Urinary bladder (tissue), 4 donors: ENCODE measurements around the gene CLIP4. TPM values are rescaled to one million over a fixed set of nuclear protein-coding genes. Genes with fewer than 3 reads are reported as not detected.

Experiments
- DNase-seq: peaks from one replicate; pipeline ENCODE4 v3.0.0-alpha.2; 2015; ENCODE audit errors: extremely low spot score
- H3K27ac ChIP-seq: one replicate; pipeline ENCODE4 v1.5.1; 2013; ENCODE audit warnings: low read depth, mild to moderate bottlenecking, moderate library complexity
- H3K36me3 ChIP-seq: one replicate; pipeline ENCODE4 v1.6.1; 2013; ENCODE audit warnings: mild to moderate bottlenecking, moderate library complexity; ENCODE audit not compliant: insufficient read depth
- H3K4me1 ChIP-seq: one replicate; pipeline ENCODE4 v1.6.1; 2013; ENCODE audit warnings: mild to moderate bottlenecking, moderate library complexity; ENCODE audit not compliant: insufficient read depth
- H3K4me3 ChIP-seq: one replicate; pipeline ENCODE4 v1.5.1; 2013; ENCODE audit warnings: low read depth, low read length
- WGBS: extraction: QIAGEN DNeasy Blood & Tissue Kit; methylation state at CpG from one replicate; pipeline ENCODE4 v1.1.7; 2013; 5-methylcytosine and 5-hydroxymethylcytosine counted together
- polyA plus RNA-seq: library from polyadenylated mRNA; stranded (reverse); fragments of 200-250 nt; gene quantifications from one replicate; pipeline ENCODE4 v1.2.3, GENCODE V29; 2013
- total RNA-seq: library from RNA; depleted of rRNA; stranded (reverse); fragments of >200 nt; gene quantifications from one replicate; pipeline ENCODE4 v1.2.3, GENCODE V29; 2014
- donor health status: healthy with polysubstance abuse.
- donor health status: healthy.

The CLIP4 gene
- total and polyA plus RNA-seq, 2 donors = 39.8 to 58.1 TPM

DNA sequence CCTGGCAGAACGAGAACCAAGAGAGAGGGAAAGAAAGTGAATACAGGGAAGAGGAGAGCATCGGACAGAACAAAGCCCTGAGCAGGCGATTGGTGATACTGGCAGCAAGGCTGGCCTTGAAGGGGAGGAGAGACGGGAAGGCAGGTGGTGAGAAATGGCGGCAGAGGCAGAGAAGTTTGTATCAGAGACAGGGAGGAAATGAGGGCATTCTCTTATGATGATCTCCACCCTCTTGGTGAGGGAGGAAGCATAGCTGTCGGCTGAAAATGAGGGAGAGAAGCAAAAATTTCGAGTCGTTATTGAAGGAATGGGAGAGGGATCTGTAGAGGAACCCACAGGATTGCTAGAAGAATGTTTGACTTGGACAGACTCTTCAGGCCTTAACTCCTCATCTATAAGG is 80.6 kb downstream of the CLIP4 start:
- no peaks in the 10 kb centered on the region for H3K36me3 ChIP-seq

DNA sequence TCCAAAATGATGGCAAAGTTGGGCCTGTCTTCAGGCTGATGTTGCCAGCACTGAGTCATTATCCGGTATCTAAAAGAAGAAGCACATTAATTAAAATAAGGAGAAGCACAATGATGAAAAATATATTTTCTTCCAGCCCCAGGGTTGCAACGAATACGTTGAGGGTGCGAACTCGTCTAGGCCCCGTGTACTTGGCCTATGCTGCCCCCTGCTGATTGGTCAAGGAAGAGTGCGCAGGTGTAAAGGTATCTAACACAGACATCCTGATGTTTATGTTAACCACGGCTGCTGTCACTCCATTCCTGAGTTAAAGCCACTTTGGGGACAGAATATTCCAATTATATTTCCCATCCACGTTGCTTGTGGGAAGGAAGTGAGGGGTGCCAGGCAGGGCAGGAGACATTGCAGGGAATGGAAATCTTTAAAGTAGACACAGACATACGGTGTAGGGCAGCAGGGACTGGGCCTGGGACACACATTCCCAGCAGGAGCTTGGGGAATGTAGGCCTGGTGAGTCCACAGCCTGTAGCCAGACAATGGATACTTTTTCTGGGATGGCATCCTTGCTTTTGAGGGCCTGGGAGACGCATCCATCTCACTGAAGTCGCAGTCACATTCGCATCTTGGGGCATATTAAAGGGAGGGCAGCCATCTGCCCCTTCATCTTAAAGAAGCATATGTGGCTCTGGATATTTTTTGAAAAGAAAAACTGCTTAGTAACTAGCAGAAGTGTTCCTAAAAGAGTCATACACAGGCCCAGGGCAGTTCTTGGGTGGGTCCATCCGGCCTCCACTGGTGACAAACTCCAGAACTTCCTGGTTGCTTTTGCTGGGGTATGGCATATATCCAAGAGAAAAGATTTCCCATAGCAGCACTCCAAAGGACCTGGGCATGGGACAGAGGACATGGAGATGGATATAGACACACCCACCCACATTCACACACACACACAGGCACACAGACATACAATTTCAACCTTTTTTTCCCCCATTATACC is 81.9 kb downstream of the CLIP4 start:
- DNase-seq = peak; percentile 18
- 32% methylated on average over 14 of the region's 14 CpGs for WGBS
- H3K4me3 ChIP-seq = no peak overlapping the region
- no peaks in the 10 kb centered on the region for H3K4me1 ChIP-seq
- no peaks in the 10 kb centered on the region for H3K36me3 ChIP-seq
- no peak overlapping the region for H3K27ac ChIP-seq

More for the DNA sequence above, 80.6 kb downstream of the CLIP4 start:
- no peaks in the 10 kb centered on the region for H3K4me1 ChIP-seq
- no peak for DNase-seq
- H3K27ac ChIP-seq = no peak overlapping the region
- H3K4me3 ChIP-seq = no peak overlapping the region
- WGBS = 80% methylated on average over 8 of the region's 8 CpGs

DNA sequence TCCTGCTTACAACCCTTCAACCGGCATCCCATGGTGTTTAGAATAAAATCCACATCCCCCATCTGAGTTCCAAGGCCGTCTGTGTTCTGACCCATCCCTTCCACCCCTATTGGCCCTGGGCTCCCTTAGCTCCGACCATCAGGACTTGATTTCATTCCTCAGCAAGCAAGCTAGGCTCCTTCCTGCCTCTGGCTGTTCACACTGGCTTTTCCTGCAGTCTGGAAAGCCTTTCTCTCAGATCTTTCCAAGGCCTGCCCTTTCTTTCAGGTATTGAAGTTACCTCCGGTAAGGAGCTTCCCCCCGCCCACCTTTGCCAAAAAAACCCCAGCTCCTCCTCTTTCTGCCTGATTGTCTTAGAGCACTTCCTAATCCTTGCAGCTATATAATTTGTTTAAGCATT is 86.8 kb downstream of the CLIP4 start:
- H3K4me1 ChIP-seq = no peaks in the 10 kb centered on the region
- no peaks in the 10 kb centered on the region for H3K36me3 ChIP-seq
- DNase-seq = no peak
- 48% methylated on average over 5 of the region's 5 CpGs for WGBS
- H3K4me3 ChIP-seq = no peak overlapping the region
- H3K27ac ChIP-seq = no peak overlapping the region

DNA sequence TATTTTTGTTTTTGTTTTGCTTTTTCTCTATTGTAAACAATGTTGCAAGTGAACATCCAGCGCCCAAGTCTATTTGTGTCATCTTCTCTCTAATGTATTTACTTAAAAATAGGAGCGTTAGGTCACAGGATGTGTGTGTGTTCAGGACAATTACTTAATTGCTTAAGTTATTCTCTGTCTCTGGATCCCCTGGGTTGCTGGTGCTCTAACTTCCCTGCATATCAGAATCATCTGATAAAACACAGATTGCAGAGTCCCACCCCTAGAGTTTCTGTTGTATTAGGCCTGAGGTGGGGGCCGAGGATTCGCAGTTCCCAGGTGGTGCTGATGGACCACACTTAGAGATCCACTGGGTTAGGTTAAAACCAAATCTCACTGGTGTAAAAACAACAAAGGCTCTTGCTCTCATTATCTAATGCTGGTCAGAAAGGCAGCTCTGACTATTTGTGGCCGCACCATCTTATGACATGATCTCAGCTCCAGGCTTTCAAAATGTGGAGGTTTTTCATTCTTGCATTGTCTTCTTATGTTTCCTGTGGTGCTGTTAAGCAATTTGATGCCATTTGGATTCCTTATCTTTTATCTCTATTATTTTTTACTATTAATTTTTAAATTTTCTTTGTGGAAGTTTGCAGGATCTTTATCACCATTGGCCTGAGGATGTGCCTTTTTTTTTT is 87.7 kb downstream of the CLIP4 start:
- H3K27ac ChIP-seq = no peak overlapping the region
- DNase-seq = no peak
- H3K4me3 ChIP-seq = no peak overlapping the region
- H3K4me1 ChIP-seq = no peaks in the 10 kb centered on the region
- 86% methylated on average over 5 of the region's 5 CpGs for WGBS
- no peaks in the 10 kb centered on the region for H3K36me3 ChIP-seq

DNA sequence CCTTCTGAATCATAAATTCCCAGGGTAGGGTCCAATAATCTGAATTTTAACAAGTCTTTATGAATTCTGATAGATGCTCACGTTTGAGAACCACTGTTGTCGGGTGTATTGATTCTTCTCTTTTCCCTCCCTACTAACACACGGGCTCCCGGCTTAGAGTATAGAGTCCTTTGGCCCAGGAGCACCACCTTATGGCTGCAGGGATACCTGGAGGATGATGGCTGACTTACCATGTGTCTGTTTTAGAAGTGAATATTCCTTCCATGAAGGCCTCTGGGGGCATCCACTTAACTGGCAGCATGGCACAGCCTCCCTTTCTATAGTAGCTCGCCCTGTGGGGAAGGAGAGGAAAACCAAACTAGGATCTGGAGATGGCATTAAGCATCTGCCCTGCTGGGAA is 91.7 kb downstream of the CLIP4 start:
- no peak for DNase-seq
- H3K36me3 ChIP-seq = no peaks in the 10 kb centered on the region
- H3K4me1 ChIP-seq = no peaks in the 10 kb centered on the region
- 73% methylated on average over 5 of the region's 5 CpGs for WGBS
- no peak overlapping the region for H3K4me3 ChIP-seq
- H3K27ac ChIP-seq = no peak overlapping the region

DNA sequence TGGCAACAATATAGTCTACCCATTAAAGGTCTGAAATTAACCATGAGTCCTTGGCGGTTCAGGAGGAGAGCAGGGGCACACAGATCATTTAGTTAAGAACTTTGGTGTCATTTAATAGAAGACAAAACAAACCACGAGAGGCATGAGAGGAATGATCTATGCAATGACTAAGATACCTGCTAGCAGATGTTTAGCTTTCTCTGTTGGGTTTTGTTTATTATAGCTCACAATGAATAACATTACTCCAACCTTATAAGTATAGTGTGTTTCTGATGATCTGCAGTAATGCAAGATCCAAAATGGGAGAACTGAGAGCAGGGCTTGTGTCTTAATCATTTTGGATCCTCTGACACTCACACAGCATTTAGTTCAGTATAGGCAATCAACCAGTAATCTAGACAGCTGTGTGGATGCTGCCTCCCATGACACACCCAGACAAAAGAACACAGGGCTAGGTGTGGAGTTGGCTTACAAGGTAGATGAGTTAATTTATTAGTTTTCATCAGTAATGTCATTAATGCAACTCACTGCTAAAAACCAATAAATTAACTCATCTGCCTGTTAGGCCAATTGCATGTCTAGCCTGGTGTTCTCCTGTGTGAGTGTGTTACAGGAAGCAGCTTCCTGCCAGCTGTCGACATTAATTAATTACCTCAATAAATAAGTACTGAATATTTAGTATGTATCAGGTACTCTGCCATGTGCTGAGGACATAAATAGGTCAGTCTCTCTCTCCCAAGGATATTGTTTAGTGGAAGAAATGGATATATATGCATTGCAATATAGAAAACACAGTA is 92.3 kb downstream of the CLIP4 start:
- Histone ChIP-seq H3K27ac (no peak overlapping the region), H3K4me1 (no peaks in the 10 kb centered on the region), H3K4me3 (no peak overlapping the region), H3K36me3 (no peaks in the 10 kb centered on the region)
- no peak for DNase-seq
- 73% methylated on average over 3 of the region's 3 CpGs for WGBS

DNA sequence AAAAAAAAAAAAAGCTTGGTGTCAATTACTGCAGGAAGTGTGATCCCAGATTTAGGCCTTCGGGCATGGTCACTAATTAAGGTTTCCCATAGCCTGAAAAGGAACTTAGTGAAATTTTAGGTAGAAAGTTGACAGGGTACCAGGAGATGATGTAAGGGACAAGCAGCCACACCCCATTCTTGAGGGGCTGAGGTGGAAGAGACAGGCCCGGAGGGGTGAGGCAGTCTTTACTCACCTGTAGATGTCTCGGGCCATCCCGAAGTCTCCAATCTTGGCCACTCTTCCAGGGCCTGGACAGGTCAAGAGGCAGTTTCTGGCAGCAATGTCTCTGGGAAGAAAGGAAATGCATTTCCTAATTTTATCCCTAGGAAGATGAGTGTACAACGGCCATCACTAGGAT is 94.3 kb downstream of the CLIP4 start:
- H3K4me3 ChIP-seq = no peak overlapping the region
- DNase-seq = no peak
- H3K4me1 ChIP-seq = no peaks in the 10 kb centered on the region
- H3K27ac ChIP-seq = no peak overlapping the region
- 86% methylated on average over 5 of the region's 5 CpGs for WGBS
- no peaks in the 10 kb centered on the region for H3K36me3 ChIP-seq

DNA sequence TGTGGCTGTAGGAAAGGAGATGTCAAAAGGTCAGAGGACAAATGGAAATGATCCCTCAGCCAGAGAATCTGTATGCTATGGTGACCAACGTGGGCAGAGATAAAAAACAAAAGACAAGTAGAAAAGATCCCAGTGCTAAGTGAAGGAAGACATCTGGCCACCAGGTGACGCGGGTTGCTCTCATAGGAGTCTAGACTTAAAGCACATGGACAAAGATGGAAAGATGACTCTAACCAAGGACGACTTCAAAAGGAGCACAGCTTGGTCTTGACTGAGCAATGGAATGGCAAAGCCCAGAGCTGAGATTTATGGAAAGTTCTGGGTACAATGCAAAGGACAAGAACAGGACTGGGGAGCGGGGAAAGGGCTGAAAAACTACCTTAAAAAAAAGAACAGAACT is 96.8 kb downstream of the CLIP4 start:
- 62% methylated on average over 5 of the region's 5 CpGs for WGBS
- Histone ChIP-seq H3K36me3 (no peaks in the 10 kb centered on the region), H3K4me3 (no peak overlapping the region), H3K27ac (no peak overlapping the region), H3K4me1 (no peaks in the 10 kb centered on the region)
- no peak for DNase-seq

DNA sequence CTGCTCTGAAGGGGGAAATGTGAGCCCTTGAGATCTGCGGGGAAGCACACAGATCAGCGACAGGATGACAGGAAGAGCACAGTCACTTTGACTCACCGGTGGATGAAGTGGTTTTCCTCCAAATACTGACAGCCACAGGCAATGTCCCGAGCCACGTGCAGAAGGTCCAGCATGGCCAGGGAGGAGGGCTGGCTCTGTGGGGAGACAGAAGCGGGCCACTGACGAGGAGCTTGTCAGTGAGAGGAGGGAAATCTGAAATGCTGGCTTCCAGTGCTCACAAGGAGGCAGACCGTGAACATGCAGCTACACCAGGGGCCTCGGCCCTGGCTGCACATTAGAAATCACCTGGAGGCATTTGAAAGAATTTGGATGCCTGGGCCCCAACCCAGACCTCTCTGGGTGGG is 98.7 kb downstream of the CLIP4 start:
- no peaks in the 10 kb centered on the region for H3K36me3 ChIP-seq
- no peak for DNase-seq
- no peak overlapping the region for H3K4me3 ChIP-seq
- H3K27ac ChIP-seq = no peak overlapping the region
- H3K4me1 ChIP-seq = no peaks in the 10 kb centered on the region
- WGBS = 49% methylated on average over 9 of the region's 9 CpGs

DNA sequence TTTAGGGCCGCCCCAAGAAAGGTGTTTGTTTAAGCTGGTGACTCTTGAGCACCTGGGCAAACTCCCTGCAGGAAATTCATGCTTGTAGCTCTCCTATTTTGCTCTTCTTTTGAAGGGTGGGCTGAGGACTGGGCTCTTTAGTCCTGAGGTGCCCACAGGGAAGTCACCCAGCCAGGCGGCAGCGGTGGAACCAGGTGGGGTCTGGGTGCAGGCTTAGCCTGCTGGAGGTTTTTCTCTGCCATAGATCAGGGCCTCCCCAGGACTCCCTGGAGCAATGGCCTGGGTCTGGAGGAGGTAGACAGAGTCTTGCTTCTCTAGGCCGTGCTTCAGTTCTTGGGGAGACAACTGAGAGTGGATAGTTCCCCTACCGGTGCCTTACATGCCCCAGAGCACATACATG is 99.9 kb downstream of the CLIP4 start:
- Histone ChIP-seq H3K4me3 (no peak overlapping the region), H3K4me1 (no peaks in the 10 kb centered on the region), H3K36me3 (no peaks in the 10 kb centered on the region), H3K27ac (no peak overlapping the region)
- WGBS = 88% methylated on average over 5 of the region's 5 CpGs
- DNase-seq = no peak

DNA sequence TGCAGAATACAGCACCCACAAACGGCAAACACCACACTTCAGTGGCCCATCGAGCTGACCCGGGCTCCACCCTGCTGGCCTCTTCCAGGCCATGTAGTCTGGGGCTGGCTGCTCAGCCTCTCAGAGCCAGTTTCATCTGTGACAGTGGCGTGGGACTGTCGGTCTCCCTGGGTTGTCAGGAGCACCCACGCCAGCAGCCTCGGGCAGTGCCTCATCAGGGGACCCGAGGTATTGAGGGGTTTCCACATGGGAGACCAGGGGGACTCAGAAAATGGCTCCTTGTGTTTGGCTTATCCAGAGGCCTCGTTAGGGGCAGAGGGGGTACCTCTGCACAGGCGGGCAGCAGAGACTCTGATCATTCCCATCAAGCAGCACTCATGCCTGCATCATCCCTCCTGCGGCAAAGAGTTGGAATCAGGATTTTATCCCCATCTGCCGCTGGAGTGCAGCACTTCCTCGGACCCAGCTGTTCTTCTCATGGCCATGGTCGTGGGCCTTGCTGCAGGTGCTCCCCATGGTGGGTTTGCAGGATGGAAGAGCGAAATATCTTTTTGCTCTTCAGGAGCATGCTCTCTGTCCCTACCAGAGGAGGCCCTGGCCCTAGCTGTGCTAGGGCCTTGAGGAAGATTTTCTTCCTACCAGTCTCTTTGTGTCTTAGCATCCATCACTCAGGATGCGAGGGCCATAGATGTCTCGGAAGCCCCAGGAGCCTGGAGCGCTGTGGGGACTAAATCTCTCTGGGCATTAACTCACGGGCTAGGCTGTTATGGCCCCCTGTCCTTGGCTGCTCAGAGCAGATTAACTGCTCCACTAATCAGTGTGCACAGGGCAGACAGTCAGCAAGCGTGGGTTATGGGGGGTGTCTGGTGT is 100.8 kb downstream of the CLIP4 start:
- DNase-seq = no peak
- no peak overlapping the region for H3K27ac ChIP-seq
- 78% methylated on average over 20 of the region's 20 CpGs for WGBS
- H3K4me3 ChIP-seq = no peak overlapping the region
- no peaks in the 10 kb centered on the region for H3K36me3 ChIP-seq
- no peaks in the 10 kb centered on the region for H3K4me1 ChIP-seq

DNA sequence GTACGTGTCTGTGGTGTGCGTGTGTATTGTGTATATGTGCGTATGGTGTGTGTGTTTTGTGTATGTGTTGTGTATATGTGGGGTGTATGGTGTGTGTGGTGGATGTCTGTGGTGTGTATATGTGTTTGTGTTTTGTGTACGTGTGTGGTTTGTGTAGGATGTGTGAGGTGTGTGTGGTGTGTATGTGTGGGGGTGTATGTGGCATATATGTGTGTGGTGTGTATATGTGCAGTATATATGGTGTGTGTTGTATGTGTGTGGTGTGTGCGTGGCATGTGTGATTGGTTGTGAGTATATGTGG is 101.3 kb downstream of the CLIP4 start:
- DNase-seq = no peak
- WGBS = 88% methylated on average over 5 of the region's 5 CpGs
- no peak overlapping the region for H3K4me3 ChIP-seq
- no peaks in the 10 kb centered on the region for H3K4me1 ChIP-seq
- no peaks in the 10 kb centered on the region for H3K36me3 ChIP-seq
- no peak overlapping the region for H3K27ac ChIP-seq

DNA sequence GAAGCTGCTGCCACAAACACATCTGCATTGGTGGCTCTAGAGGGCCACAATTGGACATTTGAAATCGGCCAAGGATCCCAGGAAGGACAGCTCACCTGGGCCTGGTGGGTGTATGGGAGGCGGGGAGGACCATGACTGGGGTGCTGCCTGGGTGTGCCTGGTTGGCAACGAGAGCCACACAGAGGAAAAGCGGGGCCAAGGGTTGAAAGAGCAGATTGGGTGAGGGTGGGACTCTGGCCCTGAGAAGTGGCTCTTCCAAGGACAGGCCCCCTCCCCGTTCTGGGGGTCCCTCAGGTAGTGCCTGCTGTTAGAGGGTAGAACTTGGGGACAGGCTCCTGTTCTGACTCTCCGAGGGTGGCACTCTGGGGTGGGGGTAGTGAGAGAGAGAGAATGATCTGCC is 102.9 kb downstream of the CLIP4 start:
- H3K4me1 ChIP-seq = no peaks in the 10 kb centered on the region
- DNase-seq = no peak
- no peak overlapping the region for H3K27ac ChIP-seq
- H3K4me3 ChIP-seq = no peak overlapping the region
- WGBS = 84% methylated on average over 6 of the region's 6 CpGs
- H3K36me3 ChIP-seq = no peaks in the 10 kb centered on the region
